K562 (cell line): Measurements from ENCODE around the gene ERC2. TPM values are rescaled to one million over a fixed set of nuclear protein-coding genes. Genes with fewer than 3 reads are reported as not detected.

Source experiments
- DPF2 ChIP-seq: fragments of 450-650 bp; IDR thresholded peaks from 2 replicates; pipeline ENCODE4 v1.6.1; 2016
- KDM4B ChIP-seq, 2 experiments: fragments of 450-650 bp in 1 of 2; sonication (generic) in 1 of 2; IDR thresholded peaks; 2 replicates each; pipeline ENCODE4 v1.6.1; 2016 to 2017; ENCODE audit warnings: borderline replicate concordance in 2 of 2, antibody characterized with exemption in 1 of 2, low read depth in 1 of 2, mild to moderate bottlenecking in 1 of 2
- ZEB2 ChIP-seq: fragments of 450-650 bp; IDR thresholded peaks from 2 replicates; pipeline ENCODE4 v1.6.1; 2016
- ZNF12 ChIP-seq: sonication (generic); formaldehyde crosslinking; IDR thresholded peaks from 2 replicates; pipeline ENCODE4 v1.4.0; 2020; ENCODE audit warnings: mild to moderate bottlenecking, missing genetic modification reagents
- ZNF695 ChIP-seq: fragments of 450-650 bp; formaldehyde crosslinking; IDR thresholded peaks from 2 replicates; pipeline ENCODE4 v1.4.0; 2020; ENCODE audit warnings: mild to moderate bottlenecking, moderate library complexity
- ZNF780A ChIP-seq: fragments of 250-450 bp; sonication (Bioruptor Pico); IDR thresholded peaks from 2 replicates; pipeline ENCODE4 v1.5.0; 2021; ENCODE audit warnings: mild to moderate bottlenecking
- polyA plus RNA-seq, 8 experiments: library from polyadenylated mRNA; depleted of rRNA in 4 of 8; stranded (reverse) in 5 of 8; unstranded in 3 of 8; fragments of >200 nt; fragmentation: Nextera tagmentation in 2 of 8; fragmentation: Illumina TruSeq in 1 of 8; extraction: Ambion mirVana in 2 of 8; extraction: Trizol in 1 of 8; gene quantifications; 2 replicates each; pipeline versions ENCODE4 v1.2.1 to v1.2.3, GENCODE V29; 2011 to 2014; ENCODE audit warnings: inconsistent platforms in 1 of 8, missing spikeins in 1 of 8
- total RNA-seq, 7 experiments: library from RNA; depleted of rRNA in 6 of 7; stranded (reverse); fragments of >200 nt in 6 of 7; fragmentation: Illumina TruSeq in 2 of 7; extraction: Trizol in 2 of 7; gene quantifications; 2 replicates each; pipeline versions ENCODE4 v1.2.1 to v1.2.3, GENCODE V29; 2011 to 2021; ENCODE audit warnings: low replicate concordance in 1 of 7
- TF ChIP-seq, protein P1 (sequence below): fragments of 450-650 bp; IDR thresholded peaks from 2 replicates; pipeline ENCODE4 v1.6.1; 2016; ENCODE audit warnings: low read depth

ERC2 gene
- total and polyA plus RNA-seq, 9 of the 15 experiments (the other 6 are each of a cell fraction or from before 2014, with no cell fraction given): 0.04 to 0.18 (median 0.07) TPM; not detected in 2

DNA sequence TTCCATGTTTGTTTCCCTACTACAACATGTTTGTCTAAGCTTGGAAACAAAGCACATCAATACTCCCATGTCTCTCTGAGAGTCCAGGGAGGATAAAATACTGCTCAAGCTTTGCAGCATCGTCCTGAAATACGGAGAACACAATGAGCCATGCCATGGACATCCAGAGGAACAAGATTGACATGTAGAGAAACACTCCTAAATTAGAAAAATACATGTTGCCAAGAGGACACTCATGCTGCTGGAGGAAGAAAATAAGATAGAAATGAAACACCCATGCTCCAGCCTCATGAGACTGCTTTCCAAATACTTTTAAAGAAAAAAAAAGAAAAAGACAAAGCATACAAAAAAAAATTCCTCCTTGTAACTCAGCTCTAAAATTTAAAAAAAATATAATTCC, 387.0 kb downstream of the ERC2 start (continued):
- TF ChIP-seq, protein P1, sequence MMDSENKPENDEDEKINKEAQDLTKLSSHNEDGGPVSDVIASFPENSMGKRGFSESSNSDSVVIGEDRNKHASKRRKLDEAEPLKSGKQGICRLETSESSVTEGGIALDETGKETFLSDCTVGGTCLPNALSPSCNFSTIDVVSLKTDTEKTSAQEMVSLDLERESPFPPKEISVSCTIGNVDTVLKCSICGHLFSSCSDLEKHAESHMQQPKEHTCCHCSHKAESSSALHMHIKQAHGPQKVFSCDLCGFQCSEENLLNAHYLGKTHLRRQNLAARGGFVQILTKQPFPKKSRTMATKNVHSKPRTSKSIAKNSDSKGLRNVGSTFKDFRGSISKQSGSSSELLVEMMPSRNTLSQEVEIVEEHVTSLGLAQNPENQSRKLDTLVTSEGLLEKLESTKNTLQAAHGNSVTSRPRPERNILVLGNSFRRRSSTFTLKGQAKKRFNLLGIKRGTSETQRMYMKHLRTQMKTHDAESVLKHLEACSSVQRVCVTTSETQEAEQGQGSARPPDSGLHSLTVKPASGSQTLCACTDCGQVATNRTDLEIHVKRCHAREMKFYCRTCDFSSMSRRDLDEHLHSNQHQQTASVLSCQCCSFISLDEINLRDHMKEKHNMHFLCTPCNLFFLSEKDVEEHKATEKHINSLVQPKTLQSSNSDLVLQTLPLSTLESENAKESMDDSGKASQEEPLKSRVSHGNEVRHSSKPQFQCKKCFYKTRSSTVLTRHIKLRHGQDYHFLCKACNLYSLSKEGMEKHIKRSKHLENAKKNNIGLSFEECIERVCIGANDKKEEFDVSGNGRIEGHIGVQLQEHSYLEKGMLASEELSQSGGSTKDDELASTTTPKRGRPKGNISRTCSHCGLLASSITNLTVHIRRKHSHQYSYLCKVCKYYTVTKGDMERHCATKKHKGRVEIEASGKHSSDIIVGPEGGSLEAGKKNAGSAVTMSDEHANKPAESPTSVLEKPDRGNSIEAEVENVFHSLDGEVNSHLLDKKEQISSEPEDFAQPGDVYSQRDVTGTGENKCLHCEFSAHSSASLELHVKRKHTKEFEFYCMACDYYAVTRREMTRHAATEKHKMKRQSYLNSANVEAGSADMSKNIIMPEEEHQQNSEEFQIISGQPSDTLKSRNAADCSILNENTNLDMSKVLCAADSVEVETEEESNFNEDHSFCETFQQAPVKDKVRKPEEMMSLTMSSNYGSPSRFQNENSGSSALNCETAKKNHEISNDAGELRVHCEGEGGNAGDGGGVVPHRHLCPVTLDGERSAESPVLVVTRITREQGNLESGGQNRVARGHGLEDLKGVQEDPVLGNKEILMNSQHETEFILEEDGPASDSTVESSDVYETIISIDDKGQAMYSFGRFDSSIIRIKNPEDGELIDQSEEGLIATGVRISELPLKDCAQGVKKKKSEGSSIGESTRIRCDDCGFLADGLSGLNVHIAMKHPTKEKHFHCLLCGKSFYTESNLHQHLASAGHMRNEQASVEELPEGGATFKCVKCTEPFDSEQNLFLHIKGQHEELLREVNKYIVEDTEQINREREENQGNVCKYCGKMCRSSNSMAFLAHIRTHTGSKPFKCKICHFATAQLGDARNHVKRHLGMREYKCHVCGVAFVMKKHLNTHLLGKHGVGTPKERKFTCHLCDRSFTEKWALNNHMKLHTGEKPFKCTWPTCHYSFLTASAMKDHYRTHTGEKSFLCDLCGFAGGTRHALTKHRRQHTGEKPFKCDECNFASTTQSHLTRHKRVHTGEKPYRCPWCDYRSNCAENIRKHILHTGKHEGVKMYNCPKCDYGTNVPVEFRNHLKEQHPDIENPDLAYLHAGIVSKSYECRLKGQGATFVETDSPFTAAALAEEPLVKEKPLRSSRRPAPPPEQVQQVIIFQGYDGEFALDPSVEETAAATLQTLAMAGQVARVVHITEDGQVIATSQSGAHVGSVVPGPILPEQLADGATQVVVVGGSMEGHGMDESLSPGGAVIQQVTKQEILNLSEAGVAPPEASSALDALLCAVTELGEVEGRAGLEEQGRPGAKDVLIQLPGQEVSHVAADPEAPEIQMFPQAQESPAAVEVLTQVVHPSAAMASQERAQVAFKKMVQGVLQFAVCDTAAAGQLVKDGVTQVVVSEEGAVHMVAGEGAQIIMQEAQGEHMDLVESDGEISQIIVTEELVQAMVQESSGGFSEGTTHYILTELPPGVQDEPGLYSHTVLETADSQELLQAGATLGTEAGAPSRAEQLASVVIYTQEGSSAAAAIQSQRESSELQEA: no peak
- TF ChIP-seq DPF2 (no peak), KDM4B (IDR thresholded peaks at IDR 0.05; ENCODE audit: borderline replicate concordance in 2 of 2, low read depth in 1 of 2) (no peak), ZNF780A (CRISPR knock-in tag) (no peak), ZEB2 (no peak), ZNF695 (CRISPR knock-in tag) (no peak), ZNF12 (CRISPR knock-in tag) (no peak)
